GM12878 (cell line): ENCODE data around the gene SRSF10. TPM values are rescaled to one million over a fixed set of nuclear protein-coding genes. Genes with fewer than 3 reads are reported as not detected.

Experiments
- IKZF1 ChIP-seq: fragments of 450-650 bp; conservative IDR thresholded peaks from 2 replicates; pipeline ENCODE4 v1.6.1; 2017; ENCODE audit warnings: antibody characterized with exemption, mild to moderate bottlenecking
- NBN ChIP-seq: fragments of 450-650 bp; IDR thresholded peaks from 2 replicates; pipeline ENCODE4 v1.6.1; 2016
- SMAD5 ChIP-seq: IDR thresholded peaks from 2 replicates; pipeline ENCODE4 v1.6.1; 2016; ENCODE audit warnings: antibody characterized with exemption, low read depth
- SRF ChIP-seq, 2 experiments: IDR thresholded peaks; 2 replicates each; pipeline ENCODE4 v1.6.1; 2011; ENCODE audit warnings: low read depth in 2 of 2, low read length in 2 of 2, mild to moderate bottlenecking in 1 of 2, moderate library complexity in 1 of 2
- ZNF217 ChIP-seq: fragments of 450-650 bp; IDR thresholded peaks from 2 replicates; pipeline ENCODE4 v1.6.1; 2017; ENCODE audit warnings: antibody characterized with exemption, mild to moderate bottlenecking
- ZZZ3 ChIP-seq: IDR thresholded peaks from 2 replicates; pipeline ENCODE4 v1.6.1; 2011; ENCODE audit warnings: low read depth; ENCODE audit not compliant: control insufficient read depth, insufficient read length
- polyA plus RNA-seq, 11 experiments: library from polyadenylated mRNA; depleted of rRNA in 4 of 11; unstranded in 6 of 11; stranded (reverse) in 5 of 11; fragments of >200 nt; fragmentation: Nextera tagmentation in 4 of 11; fragmentation: Illumina TruSeq in 1 of 11; extraction: Ambion mirVana in 4 of 11; extraction: Trizol in 1 of 11; gene quantifications; 1 replicate in 1 of 11; 2 replicates in 10 of 11; pipeline versions ENCODE4 v1.2.1 to v1.2.3, GENCODE V29; 2011 to 2016; ENCODE audit warnings: inconsistent platforms in 2 of 11, missing spikeins in 2 of 11, low read depth in 1 of 11
- total RNA-seq, 4 experiments: library from RNA; depleted of rRNA in 3 of 4; stranded (reverse); fragments of >200 nt in 3 of 4; fragmentation: Illumina TruSeq in 1 of 4; extraction: Trizol in 1 of 4; gene quantifications; 2 replicates each; pipeline versions ENCODE4 v1.2.1 to v1.2.3, GENCODE V29; 2013 to 2021
- TF ChIP-seq, protein P1 (sequence below): fragments of 450-650 bp; IDR thresholded peaks from 2 replicates; pipeline ENCODE4 v1.6.1; 2017; ENCODE audit warnings: mild to moderate bottlenecking, low read depth, inconsistent platforms; ENCODE audit not compliant: poor library complexity, severe bottlenecking
- TF ChIP-seq, protein P2 (sequence below): fragments of 450-650 bp; IDR thresholded peaks from 2 replicates; pipeline ENCODE4 v1.6.1; 2017; ENCODE audit warnings: mild to moderate bottlenecking
- TF ChIP-seq, protein P3 (sequence below): fragments of 450-650 bp; IDR thresholded peaks from 2 replicates; pipeline ENCODE4 v1.6.1; 2016; ENCODE audit warnings: mild to moderate bottlenecking

Gene SRSF10
- total and polyA plus RNA-seq, 10 of the 15 experiments (the other 5 are each of a cell fraction or from before 2014, with no cell fraction given), result 157 to 279 (median 222) TPM

DNA sequence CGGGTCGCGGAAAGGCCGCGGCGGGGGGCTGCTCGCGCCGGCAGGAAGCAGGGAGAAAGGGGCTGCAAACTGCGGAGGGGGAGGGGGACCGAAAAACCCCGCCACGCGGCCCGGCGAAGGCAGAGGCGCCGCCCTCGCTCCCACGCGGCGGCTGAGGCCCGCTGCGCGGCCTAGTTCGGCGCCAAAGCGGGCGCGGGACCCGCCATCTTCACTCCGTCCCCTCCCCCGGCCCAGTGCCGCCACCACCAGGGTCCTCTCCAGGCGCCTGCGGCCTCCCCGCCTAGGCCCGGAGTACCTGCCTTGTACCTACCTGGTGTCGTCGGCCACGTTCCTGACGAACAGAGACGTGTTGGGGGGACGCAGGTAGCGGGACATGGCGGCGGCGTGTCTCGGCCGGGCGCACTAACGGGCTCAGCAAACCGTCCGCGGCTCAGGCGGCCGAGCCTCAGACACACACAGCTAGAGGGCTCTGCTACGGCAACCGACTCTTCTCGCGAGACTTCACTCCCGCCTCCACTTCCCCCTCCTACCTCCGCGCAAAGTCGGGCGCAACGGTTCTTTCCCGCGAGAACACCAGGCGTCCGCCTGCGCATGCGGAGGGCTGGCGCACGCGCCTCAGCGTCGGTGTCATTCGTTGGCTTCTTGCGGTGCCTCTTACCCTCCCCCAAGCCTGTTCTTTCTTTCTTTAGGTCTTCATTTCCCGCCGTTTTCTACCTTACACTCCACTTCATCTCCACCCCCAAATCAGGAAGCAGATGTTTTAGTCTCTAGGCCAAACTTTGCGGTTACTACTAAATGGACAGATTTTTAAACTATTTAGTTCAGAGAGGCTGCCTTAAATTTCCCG is at the start of gene SRSF10 (continued):
- TF ChIP-seq, protein P1, sequence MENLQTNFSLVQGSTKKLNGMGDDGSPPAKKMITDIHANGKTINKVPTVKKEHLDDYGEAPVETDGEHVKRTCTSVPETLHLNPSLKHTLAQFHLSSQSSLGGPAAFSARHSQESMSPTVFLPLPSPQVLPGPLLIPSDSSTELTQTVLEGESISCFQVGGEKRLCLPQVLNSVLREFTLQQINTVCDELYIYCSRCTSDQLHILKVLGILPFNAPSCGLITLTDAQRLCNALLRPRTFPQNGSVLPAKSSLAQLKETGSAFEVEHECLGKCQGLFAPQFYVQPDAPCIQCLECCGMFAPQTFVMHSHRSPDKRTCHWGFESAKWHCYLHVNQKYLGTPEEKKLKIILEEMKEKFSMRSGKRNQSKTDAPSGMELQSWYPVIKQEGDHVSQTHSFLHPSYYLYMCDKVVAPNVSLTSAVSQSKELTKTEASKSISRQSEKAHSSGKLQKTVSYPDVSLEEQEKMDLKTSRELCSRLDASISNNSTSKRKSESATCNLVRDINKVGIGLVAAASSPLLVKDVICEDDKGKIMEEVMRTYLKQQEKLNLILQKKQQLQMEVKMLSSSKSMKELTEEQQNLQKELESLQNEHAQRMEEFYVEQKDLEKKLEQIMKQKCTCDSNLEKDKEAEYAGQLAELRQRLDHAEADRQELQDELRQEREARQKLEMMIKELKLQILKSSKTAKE, result no peak
- peak; percentile 88 for TF ChIP-seq NBN
- no peak for TF ChIP-seq ZZZ3
- peak; percentile 96 for TF ChIP-seq SMAD5
- TF ChIP-seq, protein P2, sequence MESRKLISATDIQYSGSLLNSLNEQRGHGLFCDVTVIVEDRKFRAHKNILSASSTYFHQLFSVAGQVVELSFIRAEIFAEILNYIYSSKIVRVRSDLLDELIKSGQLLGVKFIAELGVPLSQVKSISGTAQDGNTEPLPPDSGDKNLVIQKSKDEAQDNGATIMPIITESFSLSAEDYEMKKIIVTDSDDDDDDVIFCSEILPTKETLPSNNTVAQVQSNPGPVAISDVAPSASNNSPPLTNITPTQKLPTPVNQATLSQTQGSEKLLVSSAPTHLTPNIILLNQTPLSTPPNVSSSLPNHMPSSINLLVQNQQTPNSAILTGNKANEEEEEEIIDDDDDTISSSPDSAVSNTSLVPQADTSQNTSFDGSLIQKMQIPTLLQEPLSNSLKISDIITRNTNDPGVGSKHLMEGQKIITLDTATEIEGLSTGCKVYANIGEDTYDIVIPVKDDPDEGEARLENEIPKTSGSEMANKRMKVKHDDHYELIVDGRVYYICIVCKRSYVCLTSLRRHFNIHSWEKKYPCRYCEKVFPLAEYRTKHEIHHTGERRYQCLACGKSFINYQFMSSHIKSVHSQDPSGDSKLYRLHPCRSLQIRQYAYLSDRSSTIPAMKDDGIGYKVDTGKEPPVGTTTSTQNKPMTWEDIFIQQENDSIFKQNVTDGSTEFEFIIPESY, result no peak
- peak; percentile 99 for TF ChIP-seq IKZF1
- no peak for TF ChIP-seq SRF (IDR thresholded peaks at IDR 0.05; ENCODE audit: low read depth in 2 of 2, low read length in 2 of 2)
- TF ChIP-seq, protein P3, sequence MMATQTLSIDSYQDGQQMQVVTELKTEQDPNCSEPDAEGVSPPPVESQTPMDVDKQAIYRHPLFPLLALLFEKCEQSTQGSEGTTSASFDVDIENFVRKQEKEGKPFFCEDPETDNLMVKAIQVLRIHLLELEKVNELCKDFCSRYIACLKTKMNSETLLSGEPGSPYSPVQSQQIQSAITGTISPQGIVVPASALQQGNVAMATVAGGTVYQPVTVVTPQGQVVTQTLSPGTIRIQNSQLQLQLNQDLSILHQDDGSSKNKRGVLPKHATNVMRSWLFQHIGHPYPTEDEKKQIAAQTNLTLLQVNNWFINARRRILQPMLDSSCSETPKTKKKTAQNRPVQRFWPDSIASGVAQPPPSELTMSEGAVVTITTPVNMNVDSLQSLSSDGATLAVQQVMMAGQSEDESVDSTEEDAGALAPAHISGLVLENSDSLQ, result peak; percentile 60
- no peak; the same call in 1 of the 2 replicates for TF ChIP-seq ZNF217
